GM12801 (cell line): ENCODE results near the gene VWA5B1.

ENCODE experiments used
- TF ChIP-seq, protein P1 (sequence below): IDR thresholded peaks from one replicate; pipeline ENCODE4 v1.5.1; 2011; ENCODE audit warnings: control low read depth; ENCODE audit not compliant: insufficient read length; ENCODE audit errors: extremely low read depth

Gene VWA5B1

DNA sequence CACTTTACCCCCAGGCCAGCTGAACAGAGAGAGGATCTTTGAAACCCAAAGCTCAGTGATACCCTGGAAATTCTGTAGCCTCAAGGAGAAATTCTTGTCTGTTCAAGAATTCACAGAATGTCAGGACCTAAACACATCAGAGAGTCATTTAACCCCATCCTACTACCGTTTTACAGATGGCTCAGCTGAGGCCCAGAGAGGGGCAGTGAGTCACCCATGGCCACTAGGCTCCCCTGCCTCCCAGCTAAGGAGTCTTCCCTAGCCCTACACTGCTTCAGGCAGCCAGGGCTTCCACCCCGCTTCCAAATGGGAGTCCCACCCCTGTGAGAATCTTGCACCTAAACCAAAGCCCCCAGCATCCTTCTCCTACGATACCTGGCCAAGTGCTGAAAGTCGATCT, 28.3 kb downstream of the VWA5B1 start:
- TF ChIP-seq, protein P1, sequence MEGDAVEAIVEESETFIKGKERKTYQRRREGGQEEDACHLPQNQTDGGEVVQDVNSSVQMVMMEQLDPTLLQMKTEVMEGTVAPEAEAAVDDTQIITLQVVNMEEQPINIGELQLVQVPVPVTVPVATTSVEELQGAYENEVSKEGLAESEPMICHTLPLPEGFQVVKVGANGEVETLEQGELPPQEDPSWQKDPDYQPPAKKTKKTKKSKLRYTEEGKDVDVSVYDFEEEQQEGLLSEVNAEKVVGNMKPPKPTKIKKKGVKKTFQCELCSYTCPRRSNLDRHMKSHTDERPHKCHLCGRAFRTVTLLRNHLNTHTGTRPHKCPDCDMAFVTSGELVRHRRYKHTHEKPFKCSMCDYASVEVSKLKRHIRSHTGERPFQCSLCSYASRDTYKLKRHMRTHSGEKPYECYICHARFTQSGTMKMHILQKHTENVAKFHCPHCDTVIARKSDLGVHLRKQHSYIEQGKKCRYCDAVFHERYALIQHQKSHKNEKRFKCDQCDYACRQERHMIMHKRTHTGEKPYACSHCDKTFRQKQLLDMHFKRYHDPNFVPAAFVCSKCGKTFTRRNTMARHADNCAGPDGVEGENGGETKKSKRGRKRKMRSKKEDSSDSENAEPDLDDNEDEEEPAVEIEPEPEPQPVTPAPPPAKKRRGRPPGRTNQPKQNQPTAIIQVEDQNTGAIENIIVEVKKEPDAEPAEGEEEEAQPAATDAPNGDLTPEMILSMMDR = no peak

DNA sequence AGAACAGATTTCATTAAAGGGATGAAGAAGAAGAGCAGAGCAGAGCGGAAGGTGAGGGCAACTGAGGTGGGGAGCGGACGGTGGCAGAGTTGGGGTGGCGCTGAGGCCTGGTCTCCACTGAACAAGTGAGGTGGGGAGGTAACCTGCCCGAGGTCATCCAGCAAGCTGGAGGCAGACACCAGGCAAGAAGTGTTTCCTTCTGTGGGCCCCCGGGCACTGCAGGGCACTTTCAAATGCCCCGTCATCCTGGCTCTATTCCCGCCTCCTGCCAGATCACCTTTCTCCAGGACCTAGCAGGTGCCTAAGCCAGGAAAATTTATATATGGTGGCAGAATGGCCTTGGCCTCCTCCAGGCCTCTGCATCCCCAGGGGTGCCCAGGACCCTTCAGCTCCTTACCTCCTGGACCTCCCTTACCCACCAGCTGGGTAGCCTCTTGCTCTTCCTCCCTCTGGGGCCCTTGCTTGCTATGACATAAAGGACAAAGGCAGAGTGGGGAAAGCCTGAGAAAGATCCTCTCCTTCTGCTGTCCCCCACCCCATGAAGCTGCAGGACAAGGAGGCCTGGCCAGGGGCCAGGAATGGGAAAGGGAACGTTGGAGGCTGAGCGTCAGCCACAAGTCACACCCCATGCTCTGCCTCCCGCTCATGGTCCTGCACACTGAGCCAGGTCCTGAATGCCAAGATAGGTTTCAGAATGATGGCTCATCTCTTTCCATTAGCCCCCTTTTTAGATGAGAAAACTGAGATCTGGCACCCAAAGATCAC, 29.0 kb downstream of the VWA5B1 start:
- TF ChIP-seq, protein P1 = no peak

DNA sequence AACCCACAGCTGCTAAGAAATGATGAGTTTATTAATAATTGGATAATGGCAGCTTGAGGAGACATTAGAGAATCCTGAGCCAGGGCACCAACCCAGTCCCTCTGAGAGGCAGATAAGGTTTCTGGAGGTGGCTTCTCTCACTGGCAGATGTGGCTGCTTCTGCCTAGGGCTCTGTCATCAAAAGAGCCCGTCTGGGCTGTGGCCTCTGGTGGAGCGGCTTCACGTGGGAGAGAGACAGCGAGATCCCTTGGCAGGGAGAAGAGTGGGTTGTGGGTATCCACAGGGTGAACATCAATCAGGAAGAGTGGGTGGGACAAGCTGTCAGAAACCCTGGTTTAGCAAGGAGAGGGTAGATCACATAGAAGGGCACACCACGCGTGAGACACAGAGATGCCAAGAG, 30.0 kb downstream of the VWA5B1 start:
- TF ChIP-seq, protein P1 = no peak

DNA sequence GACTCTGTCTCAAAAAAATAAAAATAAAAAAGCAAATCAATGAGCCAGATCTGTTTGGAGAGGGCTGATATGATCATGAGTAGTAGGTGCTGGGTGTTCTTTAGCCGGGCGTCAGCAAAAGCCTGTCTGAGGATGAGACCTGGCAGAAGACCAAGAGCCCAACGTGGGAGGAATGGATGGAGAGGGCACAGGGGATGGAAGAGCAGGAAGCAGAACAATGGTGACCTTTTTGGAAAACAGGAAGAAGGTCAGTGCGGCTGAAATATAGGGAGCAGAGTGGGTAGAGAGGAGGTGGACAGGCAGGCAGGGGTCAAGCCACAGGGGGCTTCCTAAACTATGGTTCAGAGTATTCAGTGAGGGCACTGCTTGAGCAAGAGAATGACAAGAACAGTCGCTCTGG, 30.9 kb downstream of the VWA5B1 start:
- TF ChIP-seq, protein P1 = no peak

DNA sequence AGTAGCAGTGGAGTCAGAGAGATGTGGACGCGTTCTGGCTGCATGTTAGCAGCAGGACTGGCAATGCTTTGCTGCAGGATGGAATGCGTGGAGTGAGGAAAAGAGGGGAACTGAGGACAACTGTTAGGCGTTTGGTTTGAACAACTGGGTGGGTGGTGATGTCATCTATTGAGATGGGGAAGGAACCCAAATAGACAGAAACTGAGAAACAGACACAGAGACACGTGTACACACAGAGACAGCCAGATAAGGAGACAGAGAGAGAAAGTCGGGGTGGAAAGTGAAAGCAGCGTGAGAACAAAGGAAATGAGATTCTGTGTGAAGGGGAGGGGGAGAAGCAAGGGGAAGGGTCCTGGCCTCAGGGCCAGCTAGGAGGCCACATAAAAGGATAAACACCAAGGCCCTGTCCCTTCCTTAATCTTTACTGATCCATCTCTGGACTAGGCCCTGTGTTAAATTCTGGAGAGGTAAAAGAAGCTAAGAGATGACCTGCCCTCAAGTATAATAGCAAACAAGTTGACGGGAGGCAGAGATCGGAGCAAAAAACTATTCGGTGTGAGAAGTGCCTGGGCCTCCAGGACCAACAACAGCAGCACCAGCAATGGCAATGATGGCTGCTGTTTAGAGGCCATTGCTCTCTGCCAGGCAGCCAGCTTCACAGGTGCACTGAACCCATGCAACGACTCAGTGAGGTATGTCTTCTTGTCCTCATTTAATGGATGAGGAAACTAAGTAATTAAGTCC, 31.6 kb downstream of the VWA5B1 start:
- TF ChIP-seq, protein P1 = no peak

DNA sequence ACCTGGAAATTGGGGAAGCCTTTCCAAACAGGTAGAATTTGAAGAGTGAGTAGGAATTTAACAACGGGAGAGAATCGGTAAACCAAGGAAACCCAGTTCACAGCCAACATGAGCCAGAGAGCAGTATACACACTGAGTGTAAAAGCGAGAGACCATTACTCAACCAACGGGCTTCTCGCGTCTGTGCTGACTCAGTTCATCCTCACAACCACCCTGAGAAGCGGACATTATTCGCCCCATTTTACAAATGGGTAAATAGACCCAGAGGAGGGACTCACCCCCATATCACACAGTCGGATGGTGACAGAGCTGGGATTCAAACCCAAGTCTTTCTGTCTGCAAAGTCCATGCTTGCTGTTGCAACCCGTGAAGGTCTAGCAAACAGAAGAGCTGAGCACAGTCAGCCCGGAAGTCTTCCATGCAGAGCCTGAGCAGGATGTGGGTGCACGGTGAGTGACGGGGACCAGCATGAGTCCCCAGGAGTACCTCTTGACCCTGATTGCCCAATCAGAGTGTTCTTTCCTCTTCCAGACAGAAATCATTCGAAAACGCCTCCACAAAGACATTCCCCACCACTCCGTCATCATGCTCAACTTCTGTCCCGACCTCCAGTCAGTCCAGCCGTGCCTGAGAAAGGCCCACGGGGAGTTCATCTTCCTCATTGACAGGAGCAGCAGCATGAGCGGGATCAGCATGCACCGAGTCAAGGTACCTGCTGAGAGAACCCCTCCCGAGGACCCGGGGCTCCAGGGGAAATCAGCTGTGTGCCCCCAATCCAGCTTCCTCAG, 32.3 kb downstream of the VWA5B1 start:
- TF ChIP-seq, protein P1 = no peak

DNA sequence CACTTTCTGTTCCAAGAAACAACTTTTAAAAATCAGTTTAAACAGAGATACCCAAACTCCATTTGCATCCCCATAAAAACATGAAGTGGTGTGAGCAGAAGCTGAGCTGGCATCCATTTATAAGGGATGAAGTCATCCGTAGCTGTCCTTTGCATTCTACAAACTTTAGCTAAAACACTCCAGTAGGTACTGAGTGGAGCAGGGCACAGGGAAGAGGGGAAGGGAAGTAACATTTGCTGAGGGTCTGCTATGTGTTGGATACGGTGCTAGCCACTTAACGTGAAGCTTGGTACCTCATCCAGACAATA, 32.9 kb downstream of the VWA5B1 start:
- TF ChIP-seq, protein P1 = no peak
